SK-N-MC (cell line): ENCODE results near the gene KHNYN.

Experiments
- DNase-seq: peaks from one replicate; pipeline ENCODE4 v3.0.0-alpha.2; 2011; ENCODE audit warnings: low read depth, low spot score
- H3K27ac ChIP-seq: fragments of 200-600 bp; sonication (generic); 2 replicates; pipeline ENCODE4 v1.5.1; 2016; ENCODE audit warnings: mixed run types
- H3K36me3 ChIP-seq: fragments of 200-600 bp; sonication (generic); 2 replicates; pipeline ENCODE4 v1.6.1; 2017; ENCODE audit warnings: antibody characterized with exemption, low read length, mixed read lengths; ENCODE audit not compliant: insufficient read depth
- H3K4me3 ChIP-seq: fragments of 200-600 bp; sonication (generic); 2 replicates; pipeline ENCODE4 v1.5.1; 2016
- H3K9ac ChIP-seq: fragments of 200-600 bp; sonication (generic); 2 replicates; pipeline ENCODE4 v1.8.0; 2017; ENCODE audit warnings: mixed run types, mixed read lengths; ENCODE audit not compliant: insufficient read length
- H3K9me3 ChIP-seq: fragments of 200-600 bp; sonication (generic); 2 replicates; pipeline ENCODE4 v1.6.1; 2017; ENCODE audit warnings: low read depth, mild to moderate bottlenecking, antibody characterized with exemption, low read length, moderate library complexity, mixed read lengths
- EZH2 ChIP-seq: fragments of 200-600 bp; sonication (generic); IDR thresholded peaks from one replicate; pipeline ENCODE4 v1.6.1; 2017; ENCODE audit warnings: antibody characterized with exemption
- FOXP2 ChIP-seq: optimal IDR thresholded peaks from 2 replicates; pipeline ENCODE3; 2011; ENCODE audit warnings: mild to moderate bottlenecking, moderate library complexity; ENCODE audit not compliant: insufficient read depth; ENCODE audit errors: extremely low read length, control extremely low read depth
- POLR2AphosphoS5 ChIP-seq: IDR thresholded peaks from 2 replicates; pipeline ENCODE4 v1.6.1; 2012; ENCODE audit warnings: mild to moderate bottlenecking, low read depth, low read length, borderline replicate concordance

Gene KHNYN

GRCh38 chr14:24430682-24431568 is 1.2 kb downstream of the KHNYN start:
- peaks cover 4% of the 10 kb centered on the region; the same call in 1 of the 2 replicates for H3K36me3 ChIP-seq
- TF ChIP-seq FOXP2: no peak
- TF ChIP-seq POLR2AphosphoS5: no peak
- no peak for TF ChIP-seq EZH2
- no peaks in the 10 kb centered on the region for H3K9me3 ChIP-seq
- no peak overlapping the region for H3K27ac ChIP-seq
- DNase-seq: no peak
- H3K9ac ChIP-seq: peak overlapping the region; percentile 84
- peak overlapping the region; percentile 82 for H3K4me3 ChIP-seq

GRCh38 chr14:24431569-24432258 is 2.0 kb downstream of the KHNYN start:
- no peak overlapping the region for H3K27ac ChIP-seq
- DNase-seq: peak; percentile 61
- peak overlapping the region; percentile 82; the same call in 1 of the 2 replicates for H3K4me3 ChIP-seq
- no peak overlapping the region for H3K9ac ChIP-seq
- TF ChIP-seq POLR2AphosphoS5 (peak; percentile 11; the same call in 1 of the 2 replicates), FOXP2 (no peak)
- H3K9me3 ChIP-seq: no peaks in the 10 kb centered on the region
- H3K36me3 ChIP-seq: peaks cover 4% of the 10 kb centered on the region; the same call in 1 of the 2 replicates

GRCh38 chr14:24432259-24433131 is 2.7 kb downstream of the KHNYN start:
- Histone ChIP-seq H3K9me3 (no peaks in the 10 kb centered on the region), H3K36me3 (peaks cover 4% of the 10 kb centered on the region; the same call in 1 of the 2 replicates), H3K9ac (no peak overlapping the region), H3K27ac (no peak overlapping the region), H3K4me3 (no peak overlapping the region)
- TF ChIP-seq FOXP2 (no peak), EZH2 (no peak)
- no peak for DNase-seq

- peaks cover 11% of the 10 kb centered on the region; the same call in 1 of the 2 replicates for H3K36me3 ChIP-seq
- no peak for DNase-seq
- no peak for TF ChIP-seq POLR2AphosphoS5
- no peak for TF ChIP-seq EZH2
- no peak for TF ChIP-seq FOXP2
- H3K9me3 ChIP-seq: no peaks in the 10 kb centered on the region
- H3K27ac ChIP-seq: no peak overlapping the region
- H3K9ac ChIP-seq: no peak overlapping the region
- no peak overlapping the region for H3K4me3 ChIP-seq
These were observed 4.3 kb downstream of the KHNYN start for GRCh38 chr14:24434036-24434435.

GRCh38 chr14:24434676-24435075 is 4.9 kb downstream of the KHNYN start:
- Histone ChIP-seq H3K36me3 (peaks cover 17% of the 10 kb centered on the region), H3K9ac (no peak overlapping the region), H3K9me3 (no peaks in the 10 kb centered on the region), H3K27ac (no peak overlapping the region), H3K4me3 (no peak overlapping the region)
- no peak for DNase-seq
- TF ChIP-seq EZH2: no peak
- TF ChIP-seq FOXP2: no peak
- no peak for TF ChIP-seq POLR2AphosphoS5

GRCh38 chr14:24435192-24435810 is 5.5 kb downstream of the KHNYN start:
- no peak for TF ChIP-seq POLR2AphosphoS5
- no peak for TF ChIP-seq EZH2
- no peak for TF ChIP-seq FOXP2
- H3K36me3 ChIP-seq: peaks cover 23% of the 10 kb centered on the region
- H3K27ac ChIP-seq: no peak overlapping the region

GRCh38 chr14:24435998-24436354 is 6.2 kb downstream of the KHNYN start:
- no peak overlapping the region for H3K9ac ChIP-seq

More at GRCh38 chr14:24435192-24435810, 5.5 kb downstream of the KHNYN start:
- no peak overlapping the region for H3K9ac ChIP-seq
- no peak overlapping the region for H3K4me3 ChIP-seq
- DNase-seq: no peak
- no peaks in the 10 kb centered on the region for H3K9me3 ChIP-seq

More at GRCh38 chr14:24435998-24436354, 6.2 kb downstream of the KHNYN start:
- no peak for DNase-seq
- Histone ChIP-seq H3K27ac (no peak overlapping the region), H3K9me3 (no peaks in the 10 kb centered on the region), H3K4me3 (no peak overlapping the region), H3K36me3 (peaks cover 29% of the 10 kb centered on the region)
- no peak for TF ChIP-seq FOXP2
- no peak for TF ChIP-seq POLR2AphosphoS5
- TF ChIP-seq EZH2: no peak
